Cardiac muscle cell (in vitro differentiated cells and primary cell): ENCODE results near the gene PARP9. TPM values are rescaled to one million over a fixed set of nuclear protein-coding genes. Genes with fewer than 3 reads are reported as not detected.

ENCODE experiments used
- DNase-seq, 2 donors: peaks; one replicate each; pipeline versions ENCODE4 v3.0.0 to v3.0.0-alpha.2; 2010 to 2017; ENCODE audit warnings: low read depth in 1 of 2, low spot score in 1 of 2
- H3K27ac ChIP-seq: fragments of 200-600 bp; sonication (generic); 2 replicates; pipeline ENCODE4 v1.5.1; 2016
- H3K27me3 ChIP-seq: fragments of 200-600 bp; sonication (generic); 2 replicates; pipeline ENCODE4 v1.6.0; 2016; ENCODE audit warnings: control low read depth
- H3K36me3 ChIP-seq: fragments of 200-600 bp; sonication (generic); 2 replicates; pipeline ENCODE4 v1.5.1; 2016; ENCODE audit warnings: control low read depth
- H3K4me1 ChIP-seq: fragments of 200-600 bp; sonication (generic); 2 replicates; pipeline ENCODE4 v1.8.1; 2017; ENCODE audit warnings: low read depth, mild to moderate bottlenecking, mixed run types
- H3K4me3 ChIP-seq: fragments of 200-600 bp; sonication (generic); 2 replicates; pipeline ENCODE4 v1.5.1; 2016; ENCODE audit warnings: mild to moderate bottlenecking
- H3K9me3 ChIP-seq: fragments of 200-600 bp; sonication (generic); 2 replicates; pipeline ENCODE4 v1.5.1; 2017; ENCODE audit warnings: low read depth, mild to moderate bottlenecking, control low read depth
- CTCF ChIP-seq: IDR thresholded peaks from 2 replicates; pipeline ENCODE4 v1.5.1; 2012; ENCODE audit warnings: low read depth, mild to moderate bottlenecking, low read length
- polyA plus RNA-seq: library from polyadenylated mRNA; unstranded; fragments of >200 nt; fragmentation: Nextera tagmentation; extraction: Ambion mirVana; gene quantifications from 2 replicates; pipeline ENCODE4 v1.2.1, GENCODE V29; 2016
- total RNA-seq: library from RNA; depleted of rRNA; stranded (reverse); fragments of >200 nt; gene quantifications from 2 replicates; pipeline ENCODE4 v1.2.3, GENCODE V29; 2016

Gene PARP9
- total and polyA plus RNA-seq, 2 experiments from 2014 or later: 0.42 to 0.60 TPM

DNA sequence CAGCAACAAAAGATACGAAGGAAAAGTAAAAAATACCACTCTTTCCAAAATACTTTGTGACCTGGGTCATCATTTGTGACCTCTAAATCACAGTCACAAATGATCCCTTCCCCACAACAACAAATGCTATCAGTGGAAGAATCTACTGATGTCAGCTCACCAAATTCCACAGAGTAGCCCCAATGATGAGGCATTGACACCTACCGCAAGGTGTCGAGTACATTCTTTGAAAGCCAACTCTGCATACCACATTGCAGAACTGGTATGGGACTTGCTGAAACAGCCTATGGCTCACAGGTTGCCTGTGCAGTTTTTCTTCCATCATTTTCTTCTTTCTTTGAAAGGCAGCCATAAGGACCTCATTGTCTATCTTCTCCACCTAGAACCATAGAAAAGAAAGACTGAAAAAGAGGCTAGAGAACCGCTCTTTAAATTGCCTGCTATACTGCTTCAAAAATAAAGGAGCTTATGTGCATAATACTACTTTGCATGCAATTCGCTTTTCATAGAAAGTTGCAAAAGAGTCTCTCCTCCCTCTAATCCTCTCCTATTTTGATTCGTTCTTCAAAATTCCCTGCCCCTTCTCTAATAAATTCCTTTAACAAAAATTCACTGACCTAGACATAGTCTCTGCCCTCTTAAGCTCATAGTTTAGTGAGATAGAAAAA, 28.0 kb downstream of the PARP9 start:
- Histone ChIP-seq H3K4me1 (no peaks in the 10 kb centered on the region), H3K9me3 (no peaks in the 10 kb centered on the region), H3K4me3 (no peak overlapping the region), H3K27ac (no peak overlapping the region), H3K36me3 (no peaks in the 10 kb centered on the region), H3K27me3 (peaks cover 6% of the 10 kb centered on the region)
- no peak for DNase-seq
- TF ChIP-seq CTCF: no peak

GRCh38 chr3:122533931-122534334, 30.2 kb downstream of the PARP9 start:
- peak in 1 of 2 donors; percentile 55 for DNase-seq
- TF ChIP-seq CTCF: no peak
- Histone ChIP-seq H3K36me3 (no peaks in the 10 kb centered on the region), H3K27me3 (peaks cover 6% of the 10 kb centered on the region), H3K27ac (no peak overlapping the region), H3K9me3 (no peaks in the 10 kb centered on the region), H3K4me1 (no peaks in the 10 kb centered on the region), H3K4me3 (no peak overlapping the region)

DNA sequence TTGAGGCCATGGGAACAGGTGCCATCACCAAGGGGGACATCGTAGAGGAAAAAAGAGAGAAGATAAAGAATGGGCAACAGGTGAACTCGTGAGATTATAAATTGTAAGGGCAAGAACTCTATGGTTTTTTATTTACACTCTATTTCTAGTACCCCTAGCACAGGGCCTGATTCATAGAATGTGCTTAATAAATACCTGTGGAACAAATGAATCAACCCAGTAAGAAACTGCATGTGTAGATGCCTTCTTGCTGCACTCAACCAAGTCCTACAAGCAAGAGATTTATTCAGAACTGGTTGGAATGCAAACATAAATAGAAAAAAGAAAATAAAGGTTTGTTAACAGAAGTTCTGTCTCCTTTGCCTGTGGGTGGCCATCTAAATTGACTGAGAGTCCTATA, 30.6 kb downstream of the PARP9 start:
- no peak for DNase-seq
- no peaks in the 10 kb centered on the region for H3K4me1 ChIP-seq
- TF ChIP-seq CTCF: no peak

DNA sequence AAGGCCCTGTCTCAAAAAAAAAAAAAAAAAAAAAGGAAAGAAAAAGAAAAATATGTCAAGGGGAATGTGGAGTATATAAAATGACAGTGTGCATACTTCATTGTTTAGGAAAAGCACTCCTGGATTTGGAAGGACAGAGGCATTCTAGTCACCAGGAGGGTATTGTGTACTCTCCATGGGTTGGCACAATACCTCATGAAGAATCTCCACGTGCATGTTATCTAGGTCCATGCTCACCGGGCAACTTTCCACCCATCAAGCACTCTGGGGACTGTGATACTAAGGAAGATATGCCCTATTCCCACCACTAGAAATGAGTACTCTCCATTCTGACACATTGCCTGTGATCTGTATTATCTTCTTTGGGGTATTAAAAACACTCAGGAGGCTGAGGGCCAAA, 33.9 kb downstream of the PARP9 start:
- no peak for DNase-seq
- H3K36me3 ChIP-seq: no peaks in the 10 kb centered on the region
- no peak overlapping the region for H3K4me3 ChIP-seq
- no peak overlapping the region for H3K27ac ChIP-seq
- no peaks in the 10 kb centered on the region for H3K27me3 ChIP-seq
- no peaks in the 10 kb centered on the region for H3K4me1 ChIP-seq
- H3K9me3 ChIP-seq: no peaks in the 10 kb centered on the region
- no peak for TF ChIP-seq CTCF

More for the DNA sequence above, 30.6 kb downstream of the PARP9 start:
- Histone ChIP-seq H3K36me3 (no peaks in the 10 kb centered on the region), H3K4me3 (no peak overlapping the region), H3K27ac (no peak overlapping the region), H3K9me3 (no peaks in the 10 kb centered on the region), H3K27me3 (peaks cover 6% of the 10 kb centered on the region)

DNA sequence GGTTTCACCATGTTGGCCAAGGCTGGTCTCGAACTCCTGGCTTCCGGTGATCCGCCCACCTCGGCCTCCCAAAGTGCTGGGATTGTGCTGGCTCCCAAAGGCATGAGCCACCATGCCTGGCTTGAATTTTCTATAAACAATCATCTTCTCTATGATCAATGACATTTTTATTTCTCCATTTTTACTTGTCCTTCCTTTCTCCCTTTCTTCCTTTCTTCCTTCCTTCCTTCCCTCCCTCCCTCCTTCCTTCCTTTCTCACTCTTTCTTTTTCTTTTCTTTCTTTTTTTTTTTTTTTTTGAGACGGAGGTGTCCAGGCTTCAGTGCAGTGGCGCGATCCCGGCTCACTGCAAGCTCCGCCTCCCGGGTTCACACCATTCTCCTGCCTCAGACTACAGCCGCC, 40.8 kb downstream of the PARP9 start:
- no peaks in the 10 kb centered on the region for H3K36me3 ChIP-seq
- DNase-seq: no peak
- no peak for TF ChIP-seq CTCF
- no peaks in the 10 kb centered on the region for H3K9me3 ChIP-seq
- no peak overlapping the region for H3K4me3 ChIP-seq
- no peak overlapping the region for H3K27ac ChIP-seq
- H3K4me1 ChIP-seq: no peaks in the 10 kb centered on the region
- H3K27me3 ChIP-seq: no peaks in the 10 kb centered on the region
